Tibial nerve (tissue), 3 donors: ENCODE results near the gene PRKAA2.

Experiments
- CTCF ChIP-seq, 5 experiments: fragments of 200-600 bp in 3 of 5; fragments of 450-650 bp in 2 of 5; sonication (generic) in 3 of 5; IDR thresholded peaks; one replicate each; pipeline ENCODE4 v1.5.1; 2016 to 2019; ENCODE audit warnings: antibody characterized with exemption in 5 of 5, mild to moderate bottlenecking in 3 of 5, moderate library complexity in 2 of 5
- POLR2A ChIP-seq, 2 donors: fragments of 450-650 bp; IDR thresholded peaks; one replicate each; pipeline ENCODE4 v1.6.1; 2017; ENCODE audit warnings: antibody characterized with exemption in 2 of 2, mild to moderate bottlenecking in 2 of 2, moderate library complexity in 2 of 2

GRCh38 chr1:56726706-56727105 is 81.6 kb downstream of the PRKAA2 start:
- TF ChIP-seq CTCF (IDR thresholded peaks at IDR 0.05) (no peak), POLR2A (IDR thresholded peaks at IDR 0.05) (no peak)
